WERI-Rb-1 (cell line): ENCODE results near the gene GALNTL6.

Source experiments
- DNase-seq: peaks from one replicate; pipeline ENCODE4 v3.0.0-alpha.2; 2020
- H3K27ac ChIP-seq: fragments of 250-450 bp; sonication (Bioruptor Pico); 2 replicates; pipeline ENCODE4 v1.5.1; 2020; ENCODE audit warnings: mild to moderate bottlenecking, moderate library complexity
- H3K27me3 ChIP-seq: fragments of 250-450 bp; sonication (Bioruptor Pico); 2 replicates; pipeline ENCODE4 v1.5.1; 2021; ENCODE audit warnings: mild to moderate bottlenecking, low read depth, moderate library complexity; ENCODE audit not compliant: insufficient read depth, severe bottlenecking
- H3K36me3 ChIP-seq: fragments of 250-450 bp; sonication (Bioruptor Pico); 2 replicates; pipeline ENCODE4 v1.5.1; 2020; ENCODE audit warnings: mild to moderate bottlenecking, moderate library complexity
- H3K4me3 ChIP-seq: 2 replicates; pipeline ENCODE4 v1.5.1; 2011; ENCODE audit warnings: low read depth, mild to moderate bottlenecking, control low read depth, low read length
- H3K9me3 ChIP-seq: fragments of 250-450 bp; sonication (Bioruptor Pico); 2 replicates; pipeline ENCODE4 v1.5.1; 2021; ENCODE audit warnings: mild to moderate bottlenecking, moderate library complexity; ENCODE audit not compliant: severe bottlenecking
- CTCF ChIP-seq: IDR thresholded peaks from 2 replicates; pipeline ENCODE4 v1.5.1; 2011; ENCODE audit warnings: low read depth, mild to moderate bottlenecking, control low read depth, inconsistent platforms, low read length

The GALNTL6 gene

DNA sequence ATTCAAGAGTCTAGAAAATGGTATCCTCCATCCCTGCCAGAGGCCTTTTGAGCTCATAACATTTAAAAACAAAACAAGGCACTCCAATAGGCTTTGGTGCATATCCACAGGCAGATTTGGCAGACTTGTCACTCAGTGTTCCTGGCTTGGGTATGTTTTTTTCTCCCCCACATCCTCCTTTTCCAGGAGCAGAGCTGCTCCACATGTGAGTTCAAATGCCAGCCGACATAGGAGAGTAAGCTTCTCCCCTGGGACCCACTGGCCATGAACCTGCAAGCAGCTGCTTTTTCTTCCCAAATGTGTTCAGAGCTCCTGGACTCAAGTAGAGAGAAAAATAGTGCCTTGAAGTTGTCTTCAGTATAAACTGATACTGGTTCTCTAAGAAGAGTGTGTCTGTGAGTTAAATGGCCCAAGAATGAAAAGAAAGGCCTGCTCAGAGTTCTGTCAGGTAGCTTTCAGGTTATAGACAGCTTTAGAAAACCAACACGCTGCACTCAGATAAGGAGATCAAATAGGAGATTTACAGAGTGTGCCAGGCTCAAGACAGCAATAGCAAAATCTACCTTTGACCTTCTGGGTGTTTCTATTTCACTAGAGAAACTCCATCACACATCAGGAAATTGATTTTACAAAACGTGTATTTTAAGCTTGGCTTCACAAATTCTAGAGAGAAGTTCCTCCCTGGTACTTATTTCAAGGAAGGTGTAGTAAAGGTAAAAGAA, 1192.9 kb downstream of the GALNTL6 start:
- no peaks in the 10 kb centered on the region for H3K27me3 ChIP-seq
- H3K4me3 ChIP-seq: no peak overlapping the region
- H3K9me3 ChIP-seq: no peaks in the 10 kb centered on the region
- TF ChIP-seq CTCF: no peak
- no peak for DNase-seq
- H3K36me3 ChIP-seq: no peaks in the 10 kb centered on the region
- no peak overlapping the region for H3K27ac ChIP-seq

DNA sequence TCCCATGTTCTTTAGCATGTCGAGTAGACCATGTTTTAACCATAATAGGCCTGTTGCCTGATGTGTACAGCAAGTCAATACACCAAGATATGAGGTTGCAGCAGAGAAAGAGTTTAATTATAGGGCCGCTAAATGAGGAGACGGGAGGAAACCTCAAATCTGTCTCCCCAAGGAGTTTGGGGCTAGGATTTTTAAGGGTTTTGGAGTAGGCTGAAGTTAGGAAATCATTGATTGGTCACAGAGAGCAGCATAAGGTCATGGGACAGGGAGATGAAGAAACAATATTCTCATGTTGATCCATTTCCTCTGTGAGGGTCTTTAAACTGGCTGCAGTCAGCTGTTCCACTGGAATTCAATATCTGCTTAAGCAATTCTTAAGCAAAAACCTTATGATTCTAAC, 1195.2 kb downstream of the GALNTL6 start:
- DNase-seq: no peak
- no peak overlapping the region for H3K27ac ChIP-seq
- no peak for TF ChIP-seq CTCF

DNA sequence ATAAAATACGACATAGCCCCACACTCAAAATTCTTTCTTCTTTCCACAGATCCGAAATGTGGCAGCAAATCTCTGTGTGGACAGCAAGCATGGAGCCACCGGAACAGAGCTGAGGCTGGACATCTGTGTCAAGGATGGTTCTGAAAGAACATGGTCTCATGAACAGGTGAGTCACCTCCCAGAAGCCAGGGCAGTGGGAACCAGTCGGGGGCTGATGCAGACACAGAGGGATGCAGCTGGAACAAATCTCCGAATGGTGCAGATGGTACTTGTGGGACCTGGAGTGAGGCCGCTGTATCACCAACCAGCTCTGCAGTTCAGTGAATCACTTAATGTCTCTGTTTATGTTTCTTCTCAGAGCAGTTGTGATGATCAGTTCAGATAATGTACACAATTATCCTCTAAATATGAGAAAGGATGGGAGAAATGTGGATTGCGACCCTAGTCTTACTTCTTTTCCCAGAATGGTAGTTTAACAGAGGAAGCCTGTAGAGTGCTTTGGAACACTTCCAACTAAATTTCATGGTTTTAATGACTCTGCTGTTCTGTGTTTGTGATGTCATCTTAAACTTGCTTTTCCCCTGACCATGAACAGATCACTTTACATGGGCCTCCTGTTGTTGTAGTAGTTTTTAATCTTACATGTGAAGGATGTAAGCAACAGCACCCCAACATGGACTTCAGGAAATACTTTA, 1196.1 kb downstream of the GALNTL6 start:
- no peak for TF ChIP-seq CTCF
- no peaks in the 10 kb centered on the region for H3K36me3 ChIP-seq
- no peak for DNase-seq
- no peaks in the 10 kb centered on the region for H3K27me3 ChIP-seq
- H3K4me3 ChIP-seq: no peak overlapping the region
- no peak overlapping the region for H3K27ac ChIP-seq
- no peaks in the 10 kb centered on the region for H3K9me3 ChIP-seq

More for the DNA sequence above, 1195.2 kb downstream of the GALNTL6 start:
- no peaks in the 10 kb centered on the region for H3K36me3 ChIP-seq
- H3K9me3 ChIP-seq: no peaks in the 10 kb centered on the region
- no peak overlapping the region for H3K4me3 ChIP-seq
- no peaks in the 10 kb centered on the region for H3K27me3 ChIP-seq

DNA sequence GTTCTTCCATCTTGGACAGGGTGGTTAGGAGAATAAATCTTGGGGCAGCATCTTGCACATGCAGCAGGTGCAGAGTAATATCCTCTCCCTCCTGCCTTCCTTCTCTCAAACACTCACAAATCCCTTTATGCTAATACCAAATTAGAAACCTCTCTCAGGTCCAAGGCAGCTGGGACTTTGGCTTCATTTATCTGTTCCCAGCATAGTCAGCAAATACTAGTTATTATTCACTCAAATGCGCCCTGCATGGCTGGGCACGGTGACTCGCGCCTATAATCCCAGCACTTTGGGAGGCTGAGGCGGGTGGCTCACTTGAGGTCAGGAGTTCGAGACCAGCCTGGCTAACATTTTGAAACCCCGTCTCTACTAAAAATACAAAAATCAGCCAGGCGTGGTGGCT, 1199.4 kb downstream of the GALNTL6 start:
- TF ChIP-seq CTCF: no peak
- DNase-seq: no peak
- H3K27ac ChIP-seq: no peak overlapping the region
- H3K9me3 ChIP-seq: no peaks in the 10 kb centered on the region
- no peak overlapping the region for H3K4me3 ChIP-seq
- H3K36me3 ChIP-seq: no peaks in the 10 kb centered on the region
- H3K27me3 ChIP-seq: no peaks in the 10 kb centered on the region

- Histone ChIP-seq H3K27ac (no peak overlapping the region), H3K9me3 (no peaks in the 10 kb centered on the region), H3K4me3 (no peak overlapping the region), H3K36me3 (no peaks in the 10 kb centered on the region), H3K27me3 (no peaks in the 10 kb centered on the region)
- TF ChIP-seq CTCF: peak; percentile 48; the same call in 1 of the 2 replicates
- DNase-seq: peak; percentile 62
These were observed 1200.2 kb downstream of the GALNTL6 start for GRCh38 chr4:173013232-173013930.
